GM12891 (cell line): ENCODE data around the gene VMP1.

Experiments
- POLR2A ChIP-seq: IDR thresholded peaks from 2 replicates; pipeline ENCODE4 v1.6.1; 2011; ENCODE audit warnings: low read depth, low read length, control low read depth
- POLR2AphosphoS5 ChIP-seq: IDR thresholded peaks from 2 replicates; pipeline ENCODE4 v1.6.1; 2011; ENCODE audit warnings: low read depth, low read length, control low read depth
- POU2F2 ChIP-seq: IDR thresholded peaks from 2 replicates; pipeline ENCODE4 v1.6.1; 2011; ENCODE audit warnings: low read depth, mild to moderate bottlenecking, control low read depth, low read length, moderate library complexity
- SPI1 ChIP-seq: IDR thresholded peaks from 2 replicates; pipeline ENCODE4 v1.6.1; 2011; ENCODE audit warnings: low read depth, low read length, control low read depth
- TAF1 ChIP-seq: IDR thresholded peaks from 2 replicates; pipeline ENCODE4 v1.6.1; 2011; ENCODE audit warnings: low read depth, low read length, control low read depth

DNA sequence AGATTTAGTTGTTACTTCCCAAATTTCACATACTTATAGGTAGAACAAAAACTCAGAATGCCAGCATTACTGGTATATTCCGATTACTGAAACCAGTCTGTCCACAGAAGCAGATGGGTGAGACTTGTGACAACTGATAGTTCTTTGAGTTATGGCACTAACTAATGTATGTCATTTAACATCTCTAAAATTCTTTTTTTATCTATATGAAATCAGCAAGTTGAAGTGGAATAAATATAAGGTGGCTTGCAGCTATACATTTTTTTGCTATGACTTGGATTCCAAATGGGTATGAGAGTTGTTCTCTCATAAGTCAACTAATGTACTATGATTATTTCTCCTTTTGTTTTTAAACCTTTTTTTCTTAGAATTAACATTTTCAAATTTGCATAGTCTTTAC, 69.1 kb downstream of the VMP1 start:
- TF ChIP-seq POLR2AphosphoS5: no peak
- no peak for TF ChIP-seq SPI1
- no peak for TF ChIP-seq TAF1
- no peak for TF ChIP-seq POU2F2
- no peak for TF ChIP-seq POLR2A
